Spleen (tissue), 11 donors: ENCODE data around the gene LMO2. TPM values are rescaled to one million over a fixed set of nuclear protein-coding genes. Genes with fewer than 3 reads are reported as not detected.
"Not testable (repeated sequence)": the region's sequence is repeated elsewhere in the genome, so short reads cannot be mapped to it uniquely, and the experiment has no call there.

Source experiments
- DNase-seq: peaks from one replicate; pipeline ENCODE4 v3.0.0-alpha.2; 2020
- H3K27ac ChIP-seq, 8 donors: fragments of 200-600 bp; sonication (generic) in 7 of 8; 1 replicate in 4 of 8; 2 replicates in 4 of 8; pipeline versions ENCODE4 v1.5.0 to v1.8.0; 2016 to 2021; ENCODE audit warnings: inconsistent platforms in 4 of 8, mild to moderate bottlenecking in 4 of 8, moderate library complexity in 1 of 8
- H3K27me3 ChIP-seq, 7 donors: fragments of 200-600 bp; sonication (generic) in 6 of 7; replicated peaks in 1 of 7; 1 replicate in 4 of 7; 2 replicates in 3 of 7; pipeline versions ENCODE4 v1.5.0 to v1.8.0; 2016 to 2021; ENCODE audit warnings: inconsistent platforms in 3 of 7, mild to moderate bottlenecking in 1 of 7
- H3K36me3 ChIP-seq, 6 donors: fragments of 200-600 bp; sonication (generic) in 5 of 6; 1 replicate in 4 of 6; 2 replicates in 2 of 6; pipeline versions ENCODE4 v1.5.0 to v1.8.0; 2016 to 2021; ENCODE audit warnings: inconsistent platforms in 2 of 6
- H3K4me1 ChIP-seq, 6 donors: fragments of 200-600 bp; sonication (generic) in 5 of 6; 1 replicate in 3 of 6; 2 replicates in 3 of 6; pipeline versions ENCODE4 v1.5.0 to v1.8.0; 2016 to 2021; ENCODE audit warnings: inconsistent platforms in 3 of 6
- H3K4me3 ChIP-seq, 8 donors: fragments of 200-600 bp; sonication (generic) in 7 of 8; 1 replicate in 4 of 8; 2 replicates in 4 of 8; pipeline versions ENCODE4 v1.5.0 to v1.8.0; 2016 to 2021; ENCODE audit warnings: inconsistent platforms in 4 of 8, mild to moderate bottlenecking in 4 of 8, moderate library complexity in 2 of 8
- H3K9me3 ChIP-seq, 8 donors: fragments of 200-600 bp; sonication (generic) in 7 of 8; 1 replicate in 4 of 8; 2 replicates in 4 of 8; pipeline versions ENCODE4 v1.5.0 to v1.8.0; 2016 to 2021; ENCODE audit warnings: inconsistent platforms in 4 of 8
- POLR2A ChIP-seq, 3 donors: fragments of 450-650 bp; IDR thresholded peaks; one replicate each; pipeline ENCODE4 v1.5.1; 2017; ENCODE audit warnings: antibody characterized with exemption in 3 of 3, mild to moderate bottlenecking in 1 of 3
- POLR2AphosphoS5 ChIP-seq, 3 donors: sonication (generic); formaldehyde crosslinking; IDR thresholded peaks; one replicate each; pipeline ENCODE4 v1.5.1; 2017; ENCODE audit warnings: antibody characterized with exemption in 3 of 3
- WGBS, 5 donors: extraction: QIAGEN DNeasy Blood & Tissue Kit in 3 of 5; methylation state at CpG; one replicate each; pipeline versions ENCODE4 v1.1.5 to v1.1.7; 2013 to 2018; 5-methylcytosine and 5-hydroxymethylcytosine counted together
- intact Hi-C: fragments of 100-400 bp; cut with DNase I; formaldehyde crosslinking; loops from one replicate; pipeline ENCODE4 v1.15.0; 2023; ENCODE audit warnings: low total_unique reads
- polyA plus RNA-seq, 3 donors: library from polyadenylated mRNA; stranded (reverse); fragments of 200-250 nt; gene quantifications; one replicate each; pipeline ENCODE4 v1.2.1, GENCODE V29; 2013
- total RNA-seq, 7 donors: library from RNA; depleted of rRNA in 3 of 7; stranded (reverse); fragments of >200 nt in 3 of 7; fragmentation: NEBNext Ultra II Directional in 4 of 7; extraction: Animal tissue kit (Norgen Biotek cat#: 25700) in 4 of 7; gene quantifications; one replicate each; pipeline versions ENCODE4 v1.1.0 to v1.2.1, GENCODE V29; 2016 to 2021
- TF ChIP-seq, protein P1 (sequence below), 11 experiments: fragments of 200-600 bp in 7 of 11; fragments of 450-650 bp in 4 of 11; sonication (generic) in 4 of 11; IDR thresholded peaks in 8 of 11; conservative IDR thresholded peaks in 3 of 11; 1 replicate in 7 of 11; 2 replicates in 4 of 11; pipeline versions ENCODE4 v1.4.0 to v1.8.0; 2016 to 2021; ENCODE audit warnings: antibody characterized with exemption in 11 of 11, inconsistent platforms in 4 of 11, mild to moderate bottlenecking in 1 of 11
- donor health status: healthy with polysubstance abuse.
- donor health status: DM: no; HTN: no; CAD: no; lungs with moderate emphysema.
- donor health status: DM: no; HTN: no; CAD: no.
- donor health status: Bipolar disorder and iron deficiency.
- donor health status: healthy.
- donor health status: DM: no; HTN: no; CAD: no.
- donor health status: DM: yes; HTN: yes; CAD: no.

The LMO2 gene
- total and polyA plus RNA-seq, 10 donors, result 36.0 to 79.4 (median 61.5) TPM

DNA sequence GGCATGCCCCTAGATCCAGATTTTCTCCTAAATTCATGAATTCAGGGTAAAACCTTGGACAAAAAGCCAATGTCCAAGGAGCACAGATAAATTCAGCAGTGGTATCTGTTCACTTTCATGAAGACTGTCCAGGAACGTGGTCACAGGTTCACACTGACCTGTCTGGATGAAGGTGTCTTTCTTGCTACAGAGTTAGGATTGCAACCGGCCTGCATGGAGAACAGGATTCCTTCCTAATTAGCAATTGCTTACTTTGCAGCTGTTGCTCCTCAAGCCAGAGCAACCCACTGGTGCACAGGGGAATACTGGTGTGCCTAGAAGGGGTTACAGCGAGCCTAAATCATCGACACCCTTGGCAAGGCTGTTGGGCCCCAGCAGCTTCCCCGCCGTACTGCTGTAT lies 47.6 kb downstream of the LMO2 start:
- Histone ChIP-seq H3K4me1 (no peaks in the 10 kb centered on the region), H3K27ac (no peak overlapping the region), H3K9me3 (no peaks in the 10 kb centered on the region), H3K27me3 (peaks cover 0 to 6% (median 0%) of the 10 kb centered on the region in 7 donors), H3K36me3 (no peaks in the 10 kb centered on the region), H3K4me3 (no peak overlapping the region)
- no peak for DNase-seq
- intact Hi-C loops, result no loop called here
- no peak for TF ChIP-seq POLR2AphosphoS5 (IDR thresholded peaks at IDR 0.05)
- TF ChIP-seq, protein P1, sequence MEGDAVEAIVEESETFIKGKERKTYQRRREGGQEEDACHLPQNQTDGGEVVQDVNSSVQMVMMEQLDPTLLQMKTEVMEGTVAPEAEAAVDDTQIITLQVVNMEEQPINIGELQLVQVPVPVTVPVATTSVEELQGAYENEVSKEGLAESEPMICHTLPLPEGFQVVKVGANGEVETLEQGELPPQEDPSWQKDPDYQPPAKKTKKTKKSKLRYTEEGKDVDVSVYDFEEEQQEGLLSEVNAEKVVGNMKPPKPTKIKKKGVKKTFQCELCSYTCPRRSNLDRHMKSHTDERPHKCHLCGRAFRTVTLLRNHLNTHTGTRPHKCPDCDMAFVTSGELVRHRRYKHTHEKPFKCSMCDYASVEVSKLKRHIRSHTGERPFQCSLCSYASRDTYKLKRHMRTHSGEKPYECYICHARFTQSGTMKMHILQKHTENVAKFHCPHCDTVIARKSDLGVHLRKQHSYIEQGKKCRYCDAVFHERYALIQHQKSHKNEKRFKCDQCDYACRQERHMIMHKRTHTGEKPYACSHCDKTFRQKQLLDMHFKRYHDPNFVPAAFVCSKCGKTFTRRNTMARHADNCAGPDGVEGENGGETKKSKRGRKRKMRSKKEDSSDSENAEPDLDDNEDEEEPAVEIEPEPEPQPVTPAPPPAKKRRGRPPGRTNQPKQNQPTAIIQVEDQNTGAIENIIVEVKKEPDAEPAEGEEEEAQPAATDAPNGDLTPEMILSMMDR (IDR thresholded peaks at IDR 0.05 in 8 of 11, conservative IDR thresholded peaks at IDR 0.05 in 3 of 11), result no peak
- TF ChIP-seq POLR2A (IDR thresholded peaks at IDR 0.05), result no peak
- 90 to 98% (median 94%) methylated on average over 5 to 6 of the region's 6 CpGs for WGBS, 5 donors

DNA sequence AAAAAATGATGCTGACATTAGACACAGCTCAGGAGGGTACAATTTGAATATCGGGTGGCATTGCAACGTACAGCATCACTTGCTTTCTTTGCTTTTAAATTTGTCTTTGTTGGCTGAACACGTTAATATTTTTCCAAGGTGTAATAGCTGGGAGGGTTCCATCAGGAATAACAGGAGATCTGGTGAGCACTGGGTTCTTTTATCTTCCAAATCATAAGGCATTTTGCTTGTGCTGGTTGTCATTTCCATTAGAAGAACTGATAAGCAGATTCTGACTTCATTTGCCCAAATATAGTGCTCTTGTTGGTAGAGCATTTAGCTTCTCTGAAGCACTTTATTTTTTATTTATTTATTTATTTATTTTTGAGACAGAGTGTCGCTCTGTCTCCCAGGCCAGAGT lies 48.9 kb downstream of the LMO2 start:
- DNase-seq, result no peak
- Histone ChIP-seq H3K27ac (no peak overlapping the region), H3K4me1 (no peaks in the 10 kb centered on the region), H3K27me3 (peaks cover 0 to 6% (median 0%) of the 10 kb centered on the region in 7 donors), H3K36me3 (no peaks in the 10 kb centered on the region), H3K4me3 (no peak overlapping the region), H3K9me3 (no peaks in the 10 kb centered on the region)
- WGBS, 5 donors, result 83 to 93% (median 88%) methylated on average over 4 of the region's 4 CpGs
- TF ChIP-seq POLR2A (IDR thresholded peaks at IDR 0.05) (no peak), POLR2AphosphoS5 (IDR thresholded peaks at IDR 0.05) (no peak)
- TF ChIP-seq, protein P1 (IDR thresholded peaks at IDR 0.05 in 8 of 11, conservative IDR thresholded peaks at IDR 0.05 in 3 of 11), result no peak
- intact Hi-C loops, result no loop called here

DNA sequence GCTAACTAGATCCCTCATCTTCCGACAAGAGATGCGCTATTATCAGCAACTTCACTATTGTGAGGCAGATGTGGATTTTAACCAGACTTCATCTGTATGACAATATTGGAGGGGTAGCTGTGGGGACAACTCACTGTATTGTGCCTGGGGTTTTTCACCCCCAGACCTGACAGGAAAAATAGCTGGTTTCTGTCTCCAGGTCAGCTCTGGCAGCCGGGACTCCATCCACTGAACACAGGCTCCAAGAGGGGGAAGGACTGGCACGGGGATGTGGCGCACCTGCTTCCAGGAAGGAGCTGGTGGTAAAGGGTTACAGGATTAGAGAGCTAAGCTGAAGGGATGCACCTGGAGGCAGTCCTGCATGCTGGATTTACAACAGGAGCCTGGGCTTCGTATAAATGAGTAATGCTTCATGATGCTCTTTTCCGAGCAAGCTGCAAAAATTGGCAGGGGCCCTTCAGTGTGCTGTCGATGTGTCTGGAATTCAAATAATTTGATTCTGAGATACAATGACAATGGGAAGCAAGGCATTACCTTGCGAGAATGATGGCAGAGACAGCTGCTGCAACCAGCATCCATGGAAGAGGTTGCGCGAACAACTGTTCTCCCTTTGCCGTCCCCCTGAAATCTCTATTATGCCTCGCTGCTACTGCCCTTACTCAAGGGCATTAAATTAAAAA lies 49.5 kb downstream of the LMO2 start:
- Histone ChIP-seq H3K27me3 (peaks cover 0 to 6% (median 0%) of the 10 kb centered on the region in 7 donors), H3K36me3 (no peaks in the 10 kb centered on the region), H3K9me3 (no peaks in the 10 kb centered on the region), H3K4me3 (no peak overlapping the region), H3K4me1 (no peaks in the 10 kb centered on the region), H3K27ac (no peak overlapping the region)
- TF ChIP-seq, protein P1 (IDR thresholded peaks at IDR 0.05 in 8 of 11, conservative IDR thresholded peaks at IDR 0.05 in 3 of 11), result no peak
- TF ChIP-seq POLR2AphosphoS5 (IDR thresholded peaks at IDR 0.05), result no peak
- intact Hi-C loops, result no loop called here
- DNase-seq, result no peak
- 88 to 90% (median 89%) methylated on average over 13 of the region's 13 CpGs for WGBS, 5 donors

DNA sequence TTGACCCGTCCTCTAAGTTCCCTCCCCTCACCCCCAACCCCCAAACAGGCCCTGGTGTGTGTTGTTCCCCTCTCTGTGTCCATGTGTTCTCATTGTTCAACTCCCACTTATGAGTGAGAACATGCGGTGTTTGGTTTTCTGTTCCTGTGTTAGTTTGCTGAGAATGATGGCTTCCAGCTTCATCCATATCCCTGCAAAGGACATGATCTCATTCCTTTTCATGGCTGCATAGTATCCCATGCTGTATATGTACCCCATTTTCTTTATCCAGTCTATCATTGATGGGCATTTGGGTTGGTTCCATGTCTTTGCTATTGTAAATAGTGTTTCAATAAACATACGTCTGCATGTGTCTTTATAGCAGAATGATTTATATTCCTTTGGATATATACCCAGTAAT lies 53.6 kb downstream of the LMO2 start:
- H3K9me3 ChIP-seq, H3K27me3 ChIP-seq, intact Hi-C loops, H3K4me3 ChIP-seq, H3K4me1 ChIP-seq, DNase-seq, H3K36me3 ChIP-seq, H3K27ac ChIP-seq: not testable (repeated sequence)
- WGBS, 5 donors, result 76 to 92% (median 83%) methylated on average over 2 to 3 of the region's 3 CpGs

DNA sequence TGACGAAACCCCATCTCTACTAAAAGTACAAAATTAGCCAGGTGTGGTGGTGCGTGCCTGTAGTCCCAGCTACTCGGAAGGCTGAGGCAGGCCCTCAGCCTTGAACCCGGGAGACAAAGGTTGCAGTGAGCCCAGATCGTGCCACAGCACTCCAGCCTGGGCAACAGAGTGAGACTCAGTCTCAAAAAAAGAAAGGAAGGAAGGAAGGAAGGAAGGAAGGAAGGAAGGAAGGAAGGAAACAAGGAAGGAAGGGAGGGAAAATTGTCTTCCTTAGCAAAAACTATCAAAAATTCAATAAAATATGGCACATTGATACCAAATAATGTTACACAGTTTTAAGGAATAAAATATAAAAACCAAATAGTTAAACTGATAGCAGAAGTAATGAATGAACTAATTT lies 54.5 kb downstream of the LMO2 start:
- H3K4me1 ChIP-seq, H3K27me3 ChIP-seq, H3K4me3 ChIP-seq, H3K9me3 ChIP-seq, DNase-seq, intact Hi-C loops, H3K36me3 ChIP-seq, H3K27ac ChIP-seq: not testable (repeated sequence)
- 76 to 92% (median 81%) methylated on average over 5 of the region's 5 CpGs for WGBS, 5 donors
